ENCODE results near the gene CRYAB.

Gene CRYAB, protein sequence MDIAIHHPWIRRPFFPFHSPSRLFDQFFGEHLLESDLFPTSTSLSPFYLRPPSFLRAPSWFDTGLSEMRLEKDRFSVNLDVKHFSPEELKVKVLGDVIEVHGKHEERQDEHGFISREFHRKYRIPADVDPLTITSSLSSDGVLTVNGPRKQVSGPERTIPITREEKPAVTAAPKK

DNA sequence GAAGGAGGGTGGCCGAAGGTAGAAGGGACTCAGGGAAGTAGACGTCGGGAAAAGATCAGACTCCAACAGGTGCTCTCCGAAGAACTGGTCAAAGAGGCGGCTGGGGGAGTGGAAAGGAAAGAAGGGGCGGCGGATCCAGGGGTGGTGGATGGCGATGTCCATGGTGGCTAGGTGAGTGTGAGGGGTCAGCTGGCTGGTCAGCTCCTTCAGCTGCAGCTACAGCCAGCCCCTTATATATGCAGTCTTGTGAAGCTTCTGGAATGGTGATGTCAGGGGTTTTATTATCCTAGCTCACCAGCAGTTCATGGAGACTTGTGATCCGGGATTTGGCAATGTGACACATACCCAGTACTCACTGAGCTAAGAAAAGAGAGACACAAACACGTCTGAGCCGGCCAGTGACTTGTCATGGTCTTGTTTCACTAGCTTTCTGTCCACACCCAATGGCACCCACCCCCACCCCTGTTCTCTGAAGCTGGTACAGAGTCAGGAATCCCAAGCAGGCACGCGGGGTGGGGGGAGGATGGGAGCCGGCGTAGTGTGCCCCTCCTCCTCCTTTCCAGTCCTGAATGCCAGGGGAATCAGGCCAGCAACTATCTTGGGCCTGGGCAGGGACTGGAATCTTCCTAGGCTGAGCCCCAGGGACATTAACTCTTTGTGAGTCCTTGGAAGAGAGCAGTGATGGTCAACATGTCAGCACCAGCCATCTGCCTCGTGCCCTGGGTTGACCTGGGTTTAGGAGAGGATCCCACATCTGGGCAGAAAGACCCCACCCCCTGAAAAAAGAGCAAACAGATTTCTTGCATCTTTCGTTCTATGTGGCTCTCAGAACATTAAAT is at the start of gene CRYAB:
Gene CRYAB (minus strand): TSS at position 208 of the 839 bp plus-strand sequence. CDS start 46 bp downstream, at position 162.
- H3K36me3 ChIP-seq (ENCODE audit: control insufficient read depth, insufficient read depth, low read length), result no peaks in the 10 kb centered on the region
- H3K9me3 ChIP-seq (ENCODE audit: control insufficient read depth, low read length), result no peaks in the 10 kb centered on the region
- peaks cover 9% of the 10 kb centered on the region for H3K4me1 ChIP-seq (ENCODE audit: control insufficient read depth, insufficient read depth, low read length)
- peaks cover 7% of the 10 kb centered on the region for H3K27me3 ChIP-seq (ENCODE audit: control insufficient read depth, insufficient read depth, low read length)
- peak within 1 kb of the TSS; percentile 45 for H3K9ac ChIP-seq (ENCODE audit: low read length)
- no peak within 1 kb of the TSS for H3K4me3 ChIP-seq (ENCODE audit: low read length)

DNA sequence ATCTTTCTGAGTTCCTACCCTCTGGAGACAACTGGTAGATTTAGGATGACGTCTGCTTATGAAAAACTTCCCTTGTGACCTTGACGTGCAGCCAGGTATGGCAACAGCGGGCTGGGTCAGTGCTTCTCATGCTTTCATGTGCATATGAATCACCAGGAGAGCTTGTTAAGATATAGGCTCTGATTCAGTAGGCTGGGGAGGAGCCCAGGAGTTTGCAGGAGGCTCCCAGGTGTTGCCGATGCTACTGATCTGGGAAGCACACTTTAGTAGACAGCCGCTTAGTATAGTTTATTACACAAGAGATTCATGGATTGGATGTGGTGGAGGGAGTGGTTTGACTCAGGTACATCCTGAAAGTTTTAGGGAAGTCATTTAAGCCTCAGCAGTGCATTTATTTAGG is 49.3 kb upstream of the CRYAB start:
- H3K4me1 ChIP-seq (ENCODE audit: control insufficient read depth, insufficient read depth, low read length), result peaks cover 16% of the 10 kb centered on the region
- no peak overlapping the region for H3K4me3 ChIP-seq (ENCODE audit: low read length)
- no peaks in the 10 kb centered on the region for H3K36me3 ChIP-seq (ENCODE audit: control insufficient read depth, insufficient read depth, low read length)
- H3K9me3 ChIP-seq (ENCODE audit: control insufficient read depth, low read length), result no peaks in the 10 kb centered on the region
- H3K9ac ChIP-seq (ENCODE audit: low read length), result no peak overlapping the region
- no peaks in the 10 kb centered on the region for H3K27me3 ChIP-seq (ENCODE audit: control insufficient read depth, insufficient read depth, low read length)

DNA sequence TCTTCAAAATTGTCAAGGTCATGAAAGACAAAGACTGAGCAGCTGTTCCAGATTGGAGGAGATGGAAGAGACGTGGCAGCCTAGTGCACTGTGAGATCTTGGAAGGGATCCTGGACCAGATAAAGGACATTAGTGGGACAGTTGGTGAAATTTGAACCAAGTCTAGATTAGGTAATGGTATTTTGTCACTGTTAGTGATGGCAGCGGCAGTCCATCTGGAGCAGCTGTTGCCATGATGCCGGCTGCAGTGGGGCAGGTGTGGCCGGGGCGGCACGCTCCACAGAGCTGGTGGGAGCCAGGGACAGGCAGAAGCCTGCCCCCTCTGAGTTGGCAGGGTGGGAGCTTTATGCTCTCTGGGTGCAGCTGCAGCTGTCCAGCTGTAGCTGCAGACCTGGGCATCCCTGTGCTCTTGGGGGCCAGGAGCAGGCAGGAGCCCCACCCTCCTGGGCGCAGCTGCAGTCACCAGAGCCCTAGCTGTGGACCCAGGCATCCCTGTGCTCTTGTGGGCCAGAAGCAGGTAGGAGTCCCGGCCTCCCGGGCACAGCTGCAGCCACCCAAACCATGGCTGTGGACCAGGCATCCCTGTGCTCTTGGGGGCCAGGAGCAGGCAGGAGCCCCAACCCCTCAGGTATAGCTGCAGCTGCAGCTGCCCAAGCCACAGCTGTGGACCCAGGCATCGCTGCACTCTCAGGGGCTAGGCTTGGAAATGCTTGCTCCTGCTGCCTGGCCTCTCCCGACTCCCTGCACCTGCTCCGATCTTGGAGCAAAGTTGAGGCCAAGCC is 46.3 kb upstream of the CRYAB start:
- Histone ChIP-seq H3K9ac (ENCODE audit: low read length) (no peak overlapping the region), H3K27me3 (ENCODE audit: control insufficient read depth, insufficient read depth, low read length) (no peaks in the 10 kb centered on the region), H3K36me3 (ENCODE audit: control insufficient read depth, insufficient read depth, low read length) (no peaks in the 10 kb centered on the region), H3K9me3 (ENCODE audit: control insufficient read depth, low read length) (no peaks in the 10 kb centered on the region), H3K4me3 (ENCODE audit: low read length) (no peak overlapping the region), H3K4me1 (ENCODE audit: control insufficient read depth, insufficient read depth, low read length) (peaks cover 16% of the 10 kb centered on the region)

DNA sequence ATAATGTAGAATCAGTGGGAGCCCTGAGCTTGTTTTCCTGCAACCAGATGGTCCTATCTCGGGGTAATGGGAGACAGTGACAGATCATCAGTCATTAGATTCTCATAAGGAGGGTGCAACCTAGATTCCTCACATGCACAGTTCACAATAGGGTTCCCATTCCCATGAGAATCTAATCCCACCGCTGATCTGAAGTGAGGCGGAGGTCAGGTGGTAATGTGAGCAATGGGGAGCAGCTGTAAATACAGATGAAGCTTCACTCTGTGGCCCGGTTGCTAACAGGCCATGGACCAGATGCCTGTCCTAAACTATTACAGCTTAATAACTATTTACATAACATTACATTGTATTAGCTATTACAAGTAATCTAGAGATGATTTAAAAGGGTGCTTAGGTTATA is 42.6 kb upstream of the CRYAB start:
- Histone ChIP-seq H3K27me3 (ENCODE audit: control insufficient read depth, insufficient read depth, low read length) (no peaks in the 10 kb centered on the region), H3K9ac (ENCODE audit: low read length) (no peak overlapping the region), H3K9me3 (ENCODE audit: control insufficient read depth, low read length) (no peaks in the 10 kb centered on the region), H3K4me1 (ENCODE audit: control insufficient read depth, insufficient read depth, low read length) (no peaks in the 10 kb centered on the region), H3K4me3 (ENCODE audit: low read length) (no peak overlapping the region), H3K36me3 (ENCODE audit: control insufficient read depth, insufficient read depth, low read length) (no peaks in the 10 kb centered on the region)

DNA sequence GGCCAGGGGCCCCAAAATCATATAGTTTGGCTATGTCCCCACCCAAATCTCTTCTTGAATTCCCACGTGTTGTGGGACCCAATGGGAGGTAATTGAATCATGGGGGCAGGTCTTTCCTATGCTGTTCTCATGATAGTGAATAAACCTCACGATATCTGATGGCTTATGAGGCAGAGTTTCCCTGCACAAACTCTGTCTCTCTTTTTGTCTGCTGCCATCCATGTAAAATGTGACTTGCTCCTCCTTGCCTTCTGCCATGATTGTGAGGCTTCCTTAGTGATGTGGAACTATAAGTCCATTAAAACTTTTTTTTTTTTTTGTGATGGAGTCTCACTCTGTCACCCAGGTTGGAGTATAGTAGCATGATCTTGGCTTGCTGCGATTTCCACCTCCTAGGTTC is 40.0 kb upstream of the CRYAB start:
- no peaks in the 10 kb centered on the region for H3K27me3 ChIP-seq (ENCODE audit: control insufficient read depth, insufficient read depth, low read length)
- no peak overlapping the region for H3K4me3 ChIP-seq (ENCODE audit: low read length)
- no peaks in the 10 kb centered on the region for H3K9me3 ChIP-seq (ENCODE audit: control insufficient read depth, low read length)
- no peak overlapping the region for H3K9ac ChIP-seq (ENCODE audit: low read length)
- no peaks in the 10 kb centered on the region for H3K36me3 ChIP-seq (ENCODE audit: control insufficient read depth, insufficient read depth, low read length)
- no peaks in the 10 kb centered on the region for H3K4me1 ChIP-seq (ENCODE audit: control insufficient read depth, insufficient read depth, low read length)

DNA sequence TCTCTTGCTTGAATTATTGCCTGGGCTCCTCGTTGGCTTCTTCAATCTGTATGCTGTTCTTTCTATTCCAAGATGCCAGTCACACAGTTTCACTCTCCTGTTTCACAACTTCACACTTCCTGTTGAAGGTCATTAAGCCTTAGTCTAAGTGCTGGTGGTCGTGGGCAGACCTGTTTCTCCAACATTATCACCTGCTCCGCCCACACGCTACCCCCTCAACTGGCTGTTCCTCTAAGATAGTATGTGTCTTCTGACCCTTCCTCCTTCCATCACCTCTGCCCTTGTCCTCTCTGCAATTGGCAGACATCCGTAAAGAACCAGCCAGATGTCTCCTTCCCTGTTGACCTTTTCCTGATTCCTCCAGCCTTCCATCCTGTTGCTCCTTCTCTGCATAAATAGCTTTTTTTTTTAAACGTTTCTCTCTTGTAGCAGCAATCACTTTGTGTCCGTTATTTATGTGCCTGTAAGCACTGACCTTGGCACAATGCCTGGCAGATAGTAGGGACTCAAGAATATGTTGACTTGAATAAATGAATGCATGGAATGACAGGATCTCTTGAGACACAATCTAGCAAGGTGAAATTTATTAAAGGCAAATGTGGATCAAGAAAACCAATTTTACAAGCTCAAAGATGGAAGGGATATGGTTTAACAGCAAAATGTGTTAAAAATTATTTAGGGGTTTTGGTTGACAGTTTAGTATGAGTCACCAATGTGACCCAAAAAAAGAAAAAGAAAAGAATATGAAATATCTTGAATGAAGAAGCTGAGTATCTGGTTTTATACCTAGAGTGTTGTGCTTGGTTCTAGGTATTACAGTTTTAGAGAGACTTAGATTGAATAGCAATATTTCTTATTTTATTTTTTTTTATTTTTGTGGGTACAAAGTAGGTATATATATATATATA is 38.2 kb upstream of the CRYAB start:
- Histone ChIP-seq H3K9ac (ENCODE audit: low read length) (no peak overlapping the region), H3K4me3 (ENCODE audit: low read length) (no peak overlapping the region), H3K4me1 (ENCODE audit: control insufficient read depth, insufficient read depth, low read length) (no peaks in the 10 kb centered on the region), H3K36me3 (ENCODE audit: control insufficient read depth, insufficient read depth, low read length) (no peaks in the 10 kb centered on the region), H3K9me3 (ENCODE audit: control insufficient read depth, low read length) (no peaks in the 10 kb centered on the region), H3K27me3 (ENCODE audit: control insufficient read depth, insufficient read depth, low read length) (no peaks in the 10 kb centered on the region)

DNA sequence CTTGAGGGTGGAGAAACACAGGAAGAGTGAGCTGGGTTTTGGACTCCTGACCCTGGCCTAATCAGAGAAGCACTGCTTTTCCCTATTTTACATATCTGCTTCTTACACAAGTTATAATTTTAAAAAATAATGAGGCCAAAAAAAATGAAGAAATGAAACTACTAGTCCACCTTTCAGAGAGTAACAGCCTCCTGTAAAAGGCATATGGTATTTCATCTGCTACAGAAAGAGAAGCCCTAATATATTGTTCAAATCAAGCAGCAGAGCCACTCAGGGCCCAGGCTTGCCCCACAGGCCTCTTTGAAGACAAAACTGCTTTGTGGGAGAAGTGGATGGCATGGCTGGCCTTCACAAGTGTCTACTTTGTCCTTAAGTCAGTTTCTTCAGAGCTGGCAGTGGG is 35.6 kb upstream of the CRYAB start:
- Histone ChIP-seq H3K9ac (ENCODE audit: low read length) (no peak overlapping the region), H3K4me1 (ENCODE audit: control insufficient read depth, insufficient read depth, low read length) (peaks cover 8% of the 10 kb centered on the region), H3K36me3 (ENCODE audit: control insufficient read depth, insufficient read depth, low read length) (no peaks in the 10 kb centered on the region), H3K9me3 (ENCODE audit: control insufficient read depth, low read length) (no peaks in the 10 kb centered on the region), H3K27me3 (ENCODE audit: control insufficient read depth, insufficient read depth, low read length) (no peaks in the 10 kb centered on the region), H3K4me3 (ENCODE audit: low read length) (no peak overlapping the region)

DNA sequence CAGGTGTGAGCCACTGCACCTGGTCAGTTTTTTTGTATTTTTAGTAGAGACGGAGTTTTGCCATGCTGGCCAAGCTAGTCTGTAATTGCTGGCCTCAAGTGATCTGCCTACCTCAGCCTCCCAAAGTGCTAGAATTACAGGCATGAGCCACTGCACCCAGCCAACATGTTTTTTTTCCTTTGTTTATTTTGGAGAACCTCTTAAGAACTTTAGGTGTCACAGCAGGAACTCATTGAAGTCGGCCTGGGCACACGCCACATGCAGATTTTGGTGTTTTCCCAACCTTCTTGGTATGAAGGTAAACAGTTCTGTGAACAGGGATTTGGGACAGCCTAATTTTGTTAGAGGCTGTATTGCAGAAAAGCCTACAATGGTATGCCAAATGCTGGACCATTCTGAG is 34.9 kb upstream of the CRYAB start:
- no peak overlapping the region for H3K4me3 ChIP-seq (ENCODE audit: low read length)
- no peaks in the 10 kb centered on the region for H3K36me3 ChIP-seq (ENCODE audit: control insufficient read depth, insufficient read depth, low read length)
- H3K9ac ChIP-seq (ENCODE audit: low read length), result no peak overlapping the region
- H3K9me3 ChIP-seq (ENCODE audit: control insufficient read depth, low read length), result no peaks in the 10 kb centered on the region
- H3K27me3 ChIP-seq (ENCODE audit: control insufficient read depth, insufficient read depth, low read length), result no peaks in the 10 kb centered on the region
- H3K4me1 ChIP-seq (ENCODE audit: control insufficient read depth, insufficient read depth, low read length), result peaks cover 8% of the 10 kb centered on the region

DNA sequence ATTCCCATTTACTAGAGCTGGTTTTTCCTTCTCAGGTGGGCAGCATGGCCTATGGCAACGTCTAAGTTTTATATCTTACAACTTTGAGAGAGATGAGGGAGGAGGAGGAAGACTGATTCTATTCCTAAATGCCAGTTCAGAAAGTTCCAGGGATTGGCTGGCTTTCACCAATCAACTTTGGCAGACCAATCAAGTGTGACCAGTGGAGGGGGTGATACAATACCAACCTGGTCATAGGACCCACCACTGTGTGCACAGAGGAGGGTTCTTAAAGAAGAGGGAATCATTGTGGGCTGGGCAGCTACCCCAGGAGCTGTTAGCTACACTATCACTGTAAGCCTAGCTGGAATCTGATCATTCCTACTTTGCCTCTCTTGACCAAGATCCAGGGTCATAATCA is 33.6 kb upstream of the CRYAB start:
- H3K9me3 ChIP-seq (ENCODE audit: control insufficient read depth, low read length), result no peaks in the 10 kb centered on the region
- peaks cover 8% of the 10 kb centered on the region for H3K4me1 ChIP-seq (ENCODE audit: control insufficient read depth, insufficient read depth, low read length)
- H3K36me3 ChIP-seq (ENCODE audit: control insufficient read depth, insufficient read depth, low read length), result no peaks in the 10 kb centered on the region
- no peaks in the 10 kb centered on the region for H3K27me3 ChIP-seq (ENCODE audit: control insufficient read depth, insufficient read depth, low read length)
- no peak overlapping the region for H3K9ac ChIP-seq (ENCODE audit: low read length)
- H3K4me3 ChIP-seq (ENCODE audit: low read length), result no peak overlapping the region

DNA sequence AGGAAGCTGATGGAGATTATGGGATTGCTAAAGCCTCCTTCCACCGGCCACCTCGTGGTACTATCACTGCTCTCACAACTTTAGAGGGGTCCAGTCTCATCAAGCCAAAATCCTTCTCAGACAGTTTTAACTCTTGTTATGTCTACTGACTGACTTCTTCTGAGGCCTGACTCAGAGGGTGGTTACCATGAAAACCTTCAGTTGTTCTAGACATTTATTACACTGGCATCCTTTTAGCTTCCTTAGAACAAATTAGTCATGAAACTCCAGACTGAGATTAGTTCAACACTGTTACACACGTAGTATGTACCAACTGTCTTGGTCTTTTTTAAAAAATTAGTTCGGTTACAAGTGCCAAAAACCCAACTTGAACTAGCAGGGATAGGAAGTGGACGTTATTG is 33.1 kb upstream of the CRYAB start:
- H3K4me1 ChIP-seq (ENCODE audit: control insufficient read depth, insufficient read depth, low read length), result peaks cover 8% of the 10 kb centered on the region
- no peaks in the 10 kb centered on the region for H3K36me3 ChIP-seq (ENCODE audit: control insufficient read depth, insufficient read depth, low read length)
- H3K9me3 ChIP-seq (ENCODE audit: control insufficient read depth, low read length), result no peaks in the 10 kb centered on the region
- no peak overlapping the region for H3K9ac ChIP-seq (ENCODE audit: low read length)
- no peak overlapping the region for H3K4me3 ChIP-seq (ENCODE audit: low read length)
- no peaks in the 10 kb centered on the region for H3K27me3 ChIP-seq (ENCODE audit: control insufficient read depth, insufficient read depth, low read length)

DNA sequence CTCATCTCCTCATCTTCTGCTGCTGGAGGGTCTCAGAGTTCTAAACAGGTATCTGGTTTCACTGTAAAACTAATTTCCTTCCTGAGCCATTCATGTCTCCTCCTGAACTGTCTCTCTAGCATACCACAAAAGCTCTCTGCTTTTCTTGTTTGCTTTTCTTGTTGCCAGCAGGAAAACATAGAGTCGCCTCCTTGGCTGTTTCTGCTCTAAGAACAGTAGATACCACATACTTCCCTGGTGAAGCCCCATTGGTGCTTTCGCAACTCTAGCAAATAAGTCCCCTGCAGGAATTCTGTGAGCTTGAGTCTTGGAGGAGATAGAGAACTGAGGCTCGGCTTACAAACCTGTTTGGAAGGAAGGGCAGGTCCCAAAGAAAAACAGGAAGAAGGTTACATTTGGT is 32.6 kb upstream of the CRYAB start:
- Histone ChIP-seq H3K9ac (ENCODE audit: low read length) (no peak overlapping the region), H3K9me3 (ENCODE audit: control insufficient read depth, low read length) (no peaks in the 10 kb centered on the region), H3K36me3 (ENCODE audit: control insufficient read depth, insufficient read depth, low read length) (no peaks in the 10 kb centered on the region), H3K4me3 (ENCODE audit: low read length) (no peak overlapping the region), H3K4me1 (ENCODE audit: control insufficient read depth, insufficient read depth, low read length) (peaks cover 8% of the 10 kb centered on the region), H3K27me3 (ENCODE audit: control insufficient read depth, insufficient read depth, low read length) (no peaks in the 10 kb centered on the region)
